ENCODE results near the gene PSORS1C1.

The PSORS1C1 gene

DNA sequence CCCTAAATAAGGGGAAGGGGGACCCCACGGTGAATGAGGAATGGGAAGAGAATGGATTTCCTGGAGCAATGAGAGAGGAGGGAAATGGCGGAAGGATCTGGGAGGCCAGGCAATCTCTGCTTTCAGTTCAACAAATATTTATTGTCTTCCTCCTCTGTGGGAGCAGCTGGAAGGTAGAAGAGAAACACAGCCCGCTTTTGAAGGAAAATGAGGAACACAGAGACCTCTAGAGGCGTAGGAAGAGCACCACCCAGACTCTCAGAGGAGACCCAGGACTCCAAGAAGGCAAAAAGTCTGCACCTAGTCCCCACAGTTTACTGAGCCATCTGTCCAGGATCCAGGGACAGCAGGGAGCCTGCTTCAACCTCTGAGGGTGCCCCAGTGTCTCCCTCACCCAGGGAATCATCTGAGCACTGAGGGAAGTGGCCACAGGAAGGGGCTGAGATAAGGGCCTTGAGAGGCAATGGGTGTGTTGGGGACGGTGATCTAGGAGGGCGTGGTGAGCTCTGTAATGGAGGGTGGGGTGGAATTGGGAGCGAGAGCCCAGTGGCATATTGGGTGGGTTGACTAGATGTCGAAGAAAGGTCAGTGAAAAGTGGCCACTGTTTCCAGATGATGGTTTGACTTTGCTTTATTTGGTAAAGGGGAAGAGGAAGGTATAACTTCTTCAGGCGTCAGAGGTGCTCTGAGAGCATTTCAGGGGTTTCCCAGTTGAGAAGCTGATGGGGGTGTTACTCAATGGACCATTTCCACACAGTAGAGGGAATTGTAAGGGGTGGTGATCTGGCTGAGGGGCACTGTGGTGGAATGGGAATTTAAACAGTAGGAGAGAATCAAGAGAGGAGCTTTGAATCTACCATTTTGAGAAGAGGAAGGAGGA, 610 bp downstream of the PSORS1C1 start:
- peaks cover 20% of the 10 kb centered on the region for H3K4me1 ChIP-seq (ENCODE audit: low read length)
- no peak overlapping the region; the same call in 1 of the 2 replicates for H3K9ac ChIP-seq (ENCODE audit: low read length)
- no peak overlapping the region for H3K4me3 ChIP-seq (ENCODE audit: low read length)
- H3K27ac ChIP-seq (ENCODE audit: low read length) = no peak overlapping the region
- peak overlapping the region; percentile 82 for H2AFZ ChIP-seq (ENCODE audit: low read depth, low read length)
- H4K20me1 ChIP-seq (ENCODE audit: insufficient read depth, low read length) = no peaks in the 10 kb centered on the region
- H3K36me3 ChIP-seq (replicated peaks; ENCODE audit: low read depth, low read length) = no peaks in the 10 kb centered on the region
- no peak for TF ChIP-seq EZH2phosphoT487 (IDR thresholded peaks at IDR 0.05; ENCODE audit: low read depth)
- TF ChIP-seq, protein P1, sequence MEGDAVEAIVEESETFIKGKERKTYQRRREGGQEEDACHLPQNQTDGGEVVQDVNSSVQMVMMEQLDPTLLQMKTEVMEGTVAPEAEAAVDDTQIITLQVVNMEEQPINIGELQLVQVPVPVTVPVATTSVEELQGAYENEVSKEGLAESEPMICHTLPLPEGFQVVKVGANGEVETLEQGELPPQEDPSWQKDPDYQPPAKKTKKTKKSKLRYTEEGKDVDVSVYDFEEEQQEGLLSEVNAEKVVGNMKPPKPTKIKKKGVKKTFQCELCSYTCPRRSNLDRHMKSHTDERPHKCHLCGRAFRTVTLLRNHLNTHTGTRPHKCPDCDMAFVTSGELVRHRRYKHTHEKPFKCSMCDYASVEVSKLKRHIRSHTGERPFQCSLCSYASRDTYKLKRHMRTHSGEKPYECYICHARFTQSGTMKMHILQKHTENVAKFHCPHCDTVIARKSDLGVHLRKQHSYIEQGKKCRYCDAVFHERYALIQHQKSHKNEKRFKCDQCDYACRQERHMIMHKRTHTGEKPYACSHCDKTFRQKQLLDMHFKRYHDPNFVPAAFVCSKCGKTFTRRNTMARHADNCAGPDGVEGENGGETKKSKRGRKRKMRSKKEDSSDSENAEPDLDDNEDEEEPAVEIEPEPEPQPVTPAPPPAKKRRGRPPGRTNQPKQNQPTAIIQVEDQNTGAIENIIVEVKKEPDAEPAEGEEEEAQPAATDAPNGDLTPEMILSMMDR (IDR thresholded peaks at IDR 0.05; ENCODE audit: low read depth, low read length) = peak; percentile 36
- H3K79me2 ChIP-seq (ENCODE audit: low read length) = no peaks in the 10 kb centered on the region
- H3K9me3 ChIP-seq (ENCODE audit: insufficient read depth, low read length) = no peaks in the 10 kb centered on the region
- H3K27me3 ChIP-seq (ENCODE audit: low read depth, low read length) = peaks cover 7% of the 10 kb centered on the region
- H3K4me2 ChIP-seq (ENCODE audit: low read length) = peak overlapping the region; percentile 47

DNA sequence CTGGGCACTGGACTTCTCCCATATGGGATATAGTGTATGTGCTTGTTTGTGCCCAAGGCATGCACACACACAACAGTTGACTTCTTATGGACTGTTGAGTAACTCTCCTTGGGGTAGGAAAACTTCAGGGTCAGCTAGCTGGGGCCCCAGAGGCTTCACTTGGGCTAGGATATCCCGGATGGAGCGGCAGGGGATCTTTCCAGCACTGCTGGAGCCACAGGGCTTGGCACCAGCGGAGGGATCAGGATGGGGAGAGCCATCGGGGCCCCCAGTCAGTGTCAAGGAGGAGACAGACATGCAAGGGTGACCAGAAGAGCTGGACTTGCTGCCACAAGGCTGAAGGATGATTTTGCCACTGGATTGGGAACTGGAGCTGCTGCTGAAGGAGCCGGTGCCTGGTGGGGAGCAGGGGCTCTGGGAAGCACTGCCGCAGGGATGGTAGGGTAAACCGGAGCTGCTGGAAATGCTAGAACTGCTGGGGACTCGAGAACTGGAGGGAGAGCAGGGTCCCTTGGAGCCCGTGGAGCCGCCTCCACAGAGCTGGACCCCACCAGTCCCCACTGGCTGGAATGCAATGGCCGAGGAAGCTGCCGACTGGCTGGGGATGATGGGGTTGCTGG, 1.5 kb downstream of the PSORS1C1 start:
- peak overlapping the region; percentile 47; the same call in 1 of the 2 replicates for H3K4me2 ChIP-seq (ENCODE audit: low read length)
- TF ChIP-seq, protein P1 (IDR thresholded peaks at IDR 0.05; ENCODE audit: low read depth, low read length) = no peak
- no peak for TF ChIP-seq EZH2phosphoT487 (IDR thresholded peaks at IDR 0.05; ENCODE audit: low read depth)

DNA sequence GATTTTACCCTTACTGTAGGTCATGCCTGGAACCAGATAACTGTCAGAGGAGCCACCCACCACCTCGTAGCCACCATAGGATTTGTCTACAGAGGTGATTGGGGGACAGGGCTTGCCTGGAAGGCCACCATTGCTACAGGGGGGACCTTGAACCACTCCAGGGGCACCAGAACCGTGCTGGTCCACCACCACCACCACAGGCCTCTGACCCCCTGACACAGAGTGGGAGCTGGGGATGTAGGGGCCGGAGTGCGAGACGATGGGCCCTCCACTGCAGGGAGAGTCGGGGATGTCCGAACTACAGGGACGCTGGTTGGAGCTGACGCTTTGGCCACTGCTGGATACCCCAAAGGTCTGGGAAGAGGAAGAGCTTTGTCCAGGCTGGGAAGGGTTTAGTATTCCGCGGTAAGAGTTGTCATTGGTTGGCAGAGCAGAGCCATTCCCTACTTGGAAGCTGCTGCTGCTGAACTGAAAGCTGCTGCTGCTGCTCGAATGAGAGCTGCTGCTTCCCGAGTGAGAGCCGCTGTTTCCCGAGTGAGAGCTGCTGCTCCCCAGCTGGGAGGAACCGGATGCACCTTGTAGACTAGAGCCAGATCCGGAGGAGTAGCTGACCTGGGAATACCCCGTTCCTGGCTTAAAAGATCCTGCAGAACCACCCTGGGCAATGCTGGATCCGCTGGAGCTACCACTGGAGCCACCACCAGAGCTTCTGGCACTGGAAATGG, 2.2 kb downstream of the PSORS1C1 start:
- Histone ChIP-seq H3K36me3 (replicated peaks; ENCODE audit: low read depth, low read length) (no peaks in the 10 kb centered on the region), H3K9me3 (ENCODE audit: insufficient read depth, low read length) (no peaks in the 10 kb centered on the region), H2AFZ (ENCODE audit: low read depth, low read length) (no peak overlapping the region), H3K4me2 (ENCODE audit: low read length) (no peak overlapping the region), H3K27ac (ENCODE audit: low read length) (no peak overlapping the region), H4K20me1 (ENCODE audit: insufficient read depth, low read length) (no peaks in the 10 kb centered on the region), H3K9ac (ENCODE audit: low read length) (no peak overlapping the region), H3K4me3 (ENCODE audit: low read length) (no peak overlapping the region), H3K4me1 (ENCODE audit: low read length) (peaks cover 20% of the 10 kb centered on the region), H3K27me3 (ENCODE audit: low read depth, low read length) (no peaks in the 10 kb centered on the region; the same call in 1 of the 2 replicates), H3K79me2 (ENCODE audit: low read length) (no peaks in the 10 kb centered on the region)
- no peak for TF ChIP-seq EZH2phosphoT487 (IDR thresholded peaks at IDR 0.05; ENCODE audit: low read depth)
- TF ChIP-seq, protein P1 (IDR thresholded peaks at IDR 0.05; ENCODE audit: low read depth, low read length) = no peak

More for the DNA sequence above, 1.5 kb downstream of the PSORS1C1 start:
- Histone ChIP-seq H3K4me1 (ENCODE audit: low read length) (peaks cover 20% of the 10 kb centered on the region), H3K79me2 (ENCODE audit: low read length) (no peaks in the 10 kb centered on the region), H3K9ac (ENCODE audit: low read length) (no peak overlapping the region), H4K20me1 (ENCODE audit: insufficient read depth, low read length) (no peaks in the 10 kb centered on the region), H3K36me3 (replicated peaks; ENCODE audit: low read depth, low read length) (no peaks in the 10 kb centered on the region), H3K9me3 (ENCODE audit: insufficient read depth, low read length) (no peaks in the 10 kb centered on the region), H2AFZ (ENCODE audit: low read depth, low read length) (no peak overlapping the region), H3K4me3 (ENCODE audit: low read length) (no peak overlapping the region), H3K27ac (ENCODE audit: low read length) (no peak overlapping the region), H3K27me3 (ENCODE audit: low read depth, low read length) (no peaks in the 10 kb centered on the region; the same call in 1 of the 2 replicates)

DNA sequence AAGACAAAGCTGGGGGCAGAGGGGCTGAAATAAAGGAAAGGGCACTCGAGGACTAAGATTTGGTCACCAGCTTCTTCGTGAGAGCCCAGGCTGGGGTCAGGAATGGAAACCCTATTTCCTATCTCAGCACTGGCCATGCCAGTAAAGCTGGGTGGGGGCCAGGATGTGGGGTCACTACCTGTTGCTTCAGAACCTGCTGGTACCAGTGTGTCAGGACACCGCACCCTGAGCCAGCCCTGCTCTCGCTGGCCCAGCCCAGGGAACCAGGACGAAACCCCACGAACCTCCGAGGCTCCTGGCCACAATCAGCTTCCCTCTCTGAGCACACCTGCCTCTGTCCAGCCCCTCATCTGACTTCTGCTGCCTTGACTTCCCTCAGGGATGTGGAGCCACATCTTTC, 3.6 kb downstream of the PSORS1C1 start:
- Histone ChIP-seq H3K36me3 (replicated peaks; ENCODE audit: low read depth, low read length) (no peaks in the 10 kb centered on the region), H3K27me3 (ENCODE audit: low read depth, low read length) (no peaks in the 10 kb centered on the region), H3K79me2 (ENCODE audit: low read length) (no peaks in the 10 kb centered on the region), H3K9ac (ENCODE audit: low read length) (no peak overlapping the region), H3K4me3 (ENCODE audit: low read length) (no peak overlapping the region), H3K9me3 (ENCODE audit: insufficient read depth, low read length) (no peaks in the 10 kb centered on the region), H3K27ac (ENCODE audit: low read length) (no peak overlapping the region), H3K4me2 (ENCODE audit: low read length) (no peak overlapping the region), H4K20me1 (ENCODE audit: insufficient read depth, low read length) (no peaks in the 10 kb centered on the region), H2AFZ (ENCODE audit: low read depth, low read length) (no peak overlapping the region), H3K4me1 (ENCODE audit: low read length) (peaks cover 15% of the 10 kb centered on the region)
- TF ChIP-seq EZH2phosphoT487 (IDR thresholded peaks at IDR 0.05; ENCODE audit: low read depth) = no peak
- TF ChIP-seq, protein P1 (IDR thresholded peaks at IDR 0.05; ENCODE audit: low read depth, low read length) = no peak

All from OCI-LY3 (cell line).